Measurements from ENCODE around the gene FAT2. TPM values are rescaled to one million over a fixed set of nuclear protein-coding genes. Genes with fewer than 3 reads are reported as not detected.

The FAT2 gene
- total RNA-seq, 1 donor from 2014 or later, result under 0.01 TPM

- no peak for DNase-seq (ENCODE audit: low read depth)
Measured at GRCh38 chr5:151574444-151574996, 16.6 kb downstream of the FAT2 start.

DNA sequence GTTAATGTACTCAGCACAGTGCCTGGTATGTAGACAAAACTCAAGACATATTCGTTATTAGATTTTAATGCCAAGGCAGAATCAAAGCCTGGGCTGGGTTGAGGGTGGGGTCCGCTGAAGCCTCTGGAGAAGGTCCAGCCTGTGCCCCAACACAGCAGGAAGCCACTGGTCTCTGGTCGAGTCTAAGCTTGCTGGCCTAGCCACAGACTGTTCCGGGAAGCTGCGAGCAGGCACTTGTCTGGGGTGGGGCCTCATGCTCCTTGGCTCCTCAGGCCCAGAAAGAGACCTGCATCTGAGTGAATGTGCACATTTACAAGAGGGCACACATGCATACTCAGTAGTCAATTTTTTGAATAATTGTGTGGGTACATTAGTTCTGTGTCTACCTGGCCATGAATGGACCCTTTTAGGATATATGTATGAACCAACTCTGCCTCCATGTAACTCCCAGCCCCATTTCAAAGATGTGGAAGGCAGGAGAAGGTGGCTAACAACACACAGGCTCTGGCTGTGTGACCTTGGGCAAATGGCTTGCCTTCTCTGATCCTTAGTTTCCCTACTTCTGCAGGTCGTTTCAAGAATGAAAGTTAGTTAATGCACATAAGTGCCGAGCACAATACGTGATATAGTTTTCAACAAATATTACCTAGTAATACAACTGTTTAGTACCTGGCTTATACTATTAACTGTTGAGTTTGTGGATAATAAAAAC, 18.3 kb downstream of the FAT2 start:
- no peak overlapping the region for H3K4me3 ChIP-seq (ENCODE audit: low read depth, low read length)
- TF ChIP-seq, protein P1, sequence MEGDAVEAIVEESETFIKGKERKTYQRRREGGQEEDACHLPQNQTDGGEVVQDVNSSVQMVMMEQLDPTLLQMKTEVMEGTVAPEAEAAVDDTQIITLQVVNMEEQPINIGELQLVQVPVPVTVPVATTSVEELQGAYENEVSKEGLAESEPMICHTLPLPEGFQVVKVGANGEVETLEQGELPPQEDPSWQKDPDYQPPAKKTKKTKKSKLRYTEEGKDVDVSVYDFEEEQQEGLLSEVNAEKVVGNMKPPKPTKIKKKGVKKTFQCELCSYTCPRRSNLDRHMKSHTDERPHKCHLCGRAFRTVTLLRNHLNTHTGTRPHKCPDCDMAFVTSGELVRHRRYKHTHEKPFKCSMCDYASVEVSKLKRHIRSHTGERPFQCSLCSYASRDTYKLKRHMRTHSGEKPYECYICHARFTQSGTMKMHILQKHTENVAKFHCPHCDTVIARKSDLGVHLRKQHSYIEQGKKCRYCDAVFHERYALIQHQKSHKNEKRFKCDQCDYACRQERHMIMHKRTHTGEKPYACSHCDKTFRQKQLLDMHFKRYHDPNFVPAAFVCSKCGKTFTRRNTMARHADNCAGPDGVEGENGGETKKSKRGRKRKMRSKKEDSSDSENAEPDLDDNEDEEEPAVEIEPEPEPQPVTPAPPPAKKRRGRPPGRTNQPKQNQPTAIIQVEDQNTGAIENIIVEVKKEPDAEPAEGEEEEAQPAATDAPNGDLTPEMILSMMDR (conservative IDR thresholded peaks at IDR 0.05; ENCODE audit: low read depth, low read length), result no peak
- DNase-seq (ENCODE audit: low read depth), result no peak

More at GRCh38 chr5:151574444-151574996, 16.6 kb downstream of the FAT2 start:
- TF ChIP-seq, protein P1 (conservative IDR thresholded peaks at IDR 0.05; ENCODE audit: low read depth, low read length), result no peak
- no peak overlapping the region for H3K4me3 ChIP-seq (ENCODE audit: low read depth, low read length)

DNA sequence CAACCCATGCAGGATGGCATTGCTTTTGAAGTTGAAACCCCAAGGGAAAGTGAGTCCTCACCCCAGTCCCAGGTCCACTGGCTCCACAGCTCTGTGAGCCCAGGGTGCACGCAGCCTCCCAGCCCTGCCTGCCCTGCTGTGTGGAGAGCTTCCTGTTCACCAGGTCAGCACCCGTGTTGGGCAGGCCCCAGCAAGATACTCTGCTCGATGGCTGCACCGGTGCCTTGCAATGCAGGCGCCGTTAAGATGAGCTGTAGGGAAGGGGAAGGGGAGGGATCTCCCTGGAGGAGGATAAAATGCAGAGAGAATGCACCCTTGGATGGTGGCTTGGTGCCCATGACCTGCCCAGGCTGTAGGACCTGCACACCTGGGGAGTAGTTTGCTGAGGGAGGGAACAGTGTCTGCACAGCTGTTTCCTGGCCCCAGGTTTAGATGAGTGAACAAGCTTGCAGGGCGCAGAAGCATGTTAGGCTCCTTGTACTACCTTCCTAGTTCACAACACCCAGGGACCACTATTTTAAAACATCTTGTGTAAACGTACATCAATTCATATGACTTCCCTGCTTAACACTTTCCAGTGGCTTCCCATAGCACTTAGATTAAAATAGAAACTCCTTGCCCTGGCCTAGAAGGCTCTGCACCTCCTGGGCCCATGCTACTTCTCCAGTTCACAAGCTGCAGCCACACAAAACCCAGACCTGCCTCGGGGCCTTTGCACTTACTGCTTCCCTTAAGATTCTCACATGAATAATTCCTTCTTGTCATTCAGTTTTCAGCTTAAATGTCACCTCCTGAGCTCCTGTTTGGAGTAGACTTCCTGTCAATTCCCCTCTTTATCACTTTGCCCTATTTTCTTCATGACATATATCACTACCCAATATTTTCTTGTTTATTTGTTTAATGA, 19.6 kb downstream of the FAT2 start:
- H3K4me3 ChIP-seq (ENCODE audit: low read depth, low read length), result no peak overlapping the region
- TF ChIP-seq, protein P1 (conservative IDR thresholded peaks at IDR 0.05; ENCODE audit: low read depth, low read length), result no peak
- no peak for DNase-seq (ENCODE audit: low read depth)

GRCh38 chr5:151570512-151571269, 20.4 kb downstream of the FAT2 start:
- no peak for DNase-seq (ENCODE audit: low read depth)
- TF ChIP-seq, protein P1 (conservative IDR thresholded peaks at IDR 0.05; ENCODE audit: low read depth, low read length), result no peak
- no peak overlapping the region for H3K4me3 ChIP-seq (ENCODE audit: low read depth, low read length)

DNA sequence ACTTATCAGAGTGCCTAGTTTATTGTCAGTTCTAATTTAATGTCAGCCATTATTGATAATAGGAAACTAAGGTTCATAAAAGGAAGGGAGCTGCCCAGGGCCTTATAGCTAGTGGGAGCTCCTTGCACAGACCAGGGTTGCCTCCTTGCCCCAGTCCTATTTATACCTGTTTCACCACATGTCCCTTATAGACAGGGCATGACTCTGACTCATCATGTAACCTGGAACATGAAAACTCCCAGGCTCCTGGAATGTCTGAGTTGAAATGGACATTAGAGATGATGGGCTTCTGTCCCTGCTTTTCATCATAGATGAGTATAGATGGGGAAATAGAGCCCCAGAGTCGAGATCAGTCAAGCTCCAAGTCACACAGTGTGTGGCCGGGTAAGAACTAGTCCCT, 21.1 kb downstream of the FAT2 start:
- no peak overlapping the region for H3K4me3 ChIP-seq (ENCODE audit: low read depth, low read length)
- TF ChIP-seq, protein P1 (conservative IDR thresholded peaks at IDR 0.05; ENCODE audit: low read depth, low read length), result no peak
- DNase-seq (ENCODE audit: low read depth), result no peak

Measured in epithelial cell of proximal tubule (primary cell).